IMR-90 (cell line): ENCODE data around the gene C1orf159. TPM values are rescaled to one million over a fixed set of nuclear protein-coding genes. Genes with fewer than 3 reads are reported as not detected.

Source experiments
- ATAC-seq: fragments of 200-7000 bp; cut with Tn5 transposase; 2 replicates; pipeline ENCODE4 v1.9.1; 2020; ENCODE audit warnings: low read depth, mild to moderate bottlenecking, moderate library complexity
- BruUV-seq: library from RNA; stranded (reverse); fragments of 400-500 nt; replicated peaks from 2 replicates; lab custom pipeline; 2021; lab: Mats Ljungman, UMichigan
- CTCF ChIA-PET: fragments of 300-600 bp; formaldehyde crosslinking; extraction: SDS; loops from one replicate; lab custom pipeline; 2021; ENCODE audit warnings: antibody characterized with exemption; lab: Yijun Ruan, JAX
- POLR2A ChIA-PET: fragments of 300-600 bp; sonication (Branson Sonifier 250); formaldehyde crosslinking; loops from one replicate; lab custom pipeline; 2022; ENCODE audit warnings: antibody characterized with exemption; ENCODE audit not compliant: unreplicated experiment; lab: Charles Lee
- DNase-seq: peaks from one replicate; pipeline ENCODE4 v3.0.0; 2013
- H2AFZ ChIP-seq: replicated peaks from 2 replicates; pipeline ENCODE3; 2013; ENCODE audit warnings: low read length, mild to moderate bottlenecking; ENCODE audit not compliant: poor library complexity
- H2AK5ac ChIP-seq: 2 replicates; pipeline ENCODE4 v1.6.1; 2013; ENCODE audit warnings: low read depth, low read length, inconsistent platforms
- H2AK9ac ChIP-seq: replicated peaks from 2 replicates; pipeline ENCODE3; 2013; ENCODE audit warnings: mild to moderate bottlenecking, low read depth, low read length, moderate library complexity; ENCODE audit not compliant: poor library complexity
- H2BK120ac ChIP-seq: 2 replicates; pipeline ENCODE4 v1.6.1; 2013; ENCODE audit warnings: low read depth, low read length, inconsistent platforms
- H2BK15ac ChIP-seq: 3 replicates; pipeline ENCODE4 v1.6.1; 2013; ENCODE audit warnings: low read depth, low read length, inconsistent platforms
- H2BK20ac ChIP-seq: 2 replicates; pipeline ENCODE4 v1.6.1; 2013; ENCODE audit warnings: low read depth, mild to moderate bottlenecking, inconsistent platforms, low read length, moderate library complexity
- H2BK5ac ChIP-seq: 2 replicates; pipeline ENCODE4 v1.6.1; 2013; ENCODE audit warnings: mild to moderate bottlenecking, low read depth, low read length, inconsistent platforms; ENCODE audit not compliant: poor library complexity, severe bottlenecking
- H3K14ac ChIP-seq: replicated peaks from 2 replicates; pipeline ENCODE4 v1.6.1; 2013; ENCODE audit warnings: low read depth, low read length, inconsistent platforms
- H3K18ac ChIP-seq: 2 replicates; pipeline ENCODE4 v1.6.1; 2013; ENCODE audit warnings: low read depth, low read length, control low read depth
- H3K23ac ChIP-seq: 2 replicates; pipeline ENCODE4 v1.6.1; 2013; ENCODE audit warnings: low read depth, low read length, inconsistent platforms
- H3K27ac ChIP-seq: 2 replicates; pipeline ENCODE4 v1.5.1; 2013; ENCODE audit warnings: mild to moderate bottlenecking, control low read depth, low read length; ENCODE audit not compliant: insufficient read depth
- H3K27me3 ChIP-seq: 2 replicates; pipeline ENCODE4 v1.6.1; 2013; ENCODE audit warnings: low read length; ENCODE audit not compliant: control insufficient read depth, insufficient read depth
- H3K36me3 ChIP-seq: 2 replicates; pipeline ENCODE4 v1.6.1; 2013; ENCODE audit warnings: low read length, mixed read lengths; ENCODE audit not compliant: control insufficient read depth, insufficient read depth
- H3K4ac ChIP-seq: 2 replicates; pipeline ENCODE4 v1.6.1; 2013; ENCODE audit warnings: low read depth, low read length, inconsistent platforms
- H3K4me1 ChIP-seq: 2 replicates; pipeline ENCODE4 v1.6.1; 2013; ENCODE audit warnings: low read length, mixed read lengths; ENCODE audit not compliant: control insufficient read depth, insufficient read depth
- H3K4me2 ChIP-seq: 2 replicates; pipeline ENCODE4 v1.6.1; 2013; ENCODE audit warnings: low read depth, mild to moderate bottlenecking, control low read depth, low read length, moderate library complexity
- H3K4me3 ChIP-seq: 2 replicates; pipeline ENCODE4 v1.5.1; 2013; ENCODE audit warnings: low read depth, mild to moderate bottlenecking, control low read depth, low read length, moderate library complexity; ENCODE audit not compliant: insufficient read depth
- H3K56ac ChIP-seq: 2 replicates; pipeline ENCODE4 v1.6.1; 2013; ENCODE audit warnings: low read length, inconsistent platforms; ENCODE audit not compliant: insufficient read depth; ENCODE audit errors: extremely low read depth
- H3K79me1 ChIP-seq, 2 experiments: 2 replicates each; pipeline ENCODE4 v1.6.1; 2013; ENCODE audit warnings: low read length in 2 of 2, inconsistent platforms in 1 of 2, low read depth in 1 of 2
- H3K9ac ChIP-seq: 2 replicates; pipeline ENCODE4 v1.6.1; 2013; ENCODE audit warnings: low read depth, low read length, control low read depth
- H3K9me1 ChIP-seq: 2 replicates; pipeline ENCODE4 v1.6.1; 2013; ENCODE audit warnings: low read length, inconsistent platforms; ENCODE audit not compliant: insufficient read depth
- H3K9me3 ChIP-seq: 2 replicates; pipeline ENCODE4 v1.6.1; 2013; ENCODE audit warnings: low read length; ENCODE audit not compliant: control insufficient read depth, insufficient read depth
- H4K20me1 ChIP-seq: 2 replicates; pipeline ENCODE4 v1.6.1; 2013; ENCODE audit warnings: low read length, inconsistent platforms; ENCODE audit not compliant: insufficient read depth
- H4K5ac ChIP-seq: 2 replicates; pipeline ENCODE4 v1.6.1; 2013; ENCODE audit warnings: mild to moderate bottlenecking, low read depth, low read length, control low read depth
- H4K8ac ChIP-seq, 2 experiments: 2 replicates each; pipeline ENCODE4 v1.6.1; 2013; ENCODE audit warnings: low read depth in 2 of 2, low read length in 2 of 2, control low read depth in 1 of 2, inconsistent platforms in 1 of 2
- H4K91ac ChIP-seq: 2 replicates; pipeline ENCODE4 v1.6.1; 2013; ENCODE audit warnings: low read depth, low read length, inconsistent platforms; ENCODE audit not compliant: insufficient read depth
- BHLHE40 ChIP-seq: fragments of 150-350 bp; IDR thresholded peaks from 2 replicates; pipeline ENCODE4 v1.6.1; 2016; ENCODE audit warnings: mild to moderate bottlenecking, low read depth, low read length
- CEBPB ChIP-seq: IDR thresholded peaks from 2 replicates; pipeline ENCODE4 v1.6.1; 2012; ENCODE audit warnings: low read depth, low read length, improper control_type of control experiment
- CHD1 ChIP-seq: IDR thresholded peaks from 2 replicates; pipeline ENCODE4 v1.6.1; 2012; ENCODE audit warnings: low read depth, low read length, improper control_type of control experiment
- FOS ChIP-seq: fragments of 150-350 bp; IDR thresholded peaks from 2 replicates; pipeline ENCODE4 v1.6.1; 2016; ENCODE audit warnings: low read depth, low read length
- MXI1 ChIP-seq: IDR thresholded peaks from 2 replicates; pipeline ENCODE4 v1.6.1; 2012; ENCODE audit warnings: low read depth, mild to moderate bottlenecking, low read length, moderate library complexity, borderline replicate concordance
- POLR2A ChIP-seq: IDR thresholded peaks from 2 replicates; pipeline ENCODE4 v1.6.1; 2012; ENCODE audit warnings: mild to moderate bottlenecking, low read depth, low read length
- WGBS, 2 experiments: methylation state at CpG; one replicate each; pipeline versions ENCODE4 v1.1.5 to v1.1.7; 2013; ENCODE audit warnings: missing lambda C conversion rate in 2 of 2; ENCODE audit not compliant: insufficient read length in 1 of 2; ENCODE audit errors: extremely low coverage in 2 of 2; 5-methylcytosine and 5-hydroxymethylcytosine counted together
- dilution Hi-C: fragments of 300-500 bp; cut with HindIII; formaldehyde crosslinking; loops from one replicate; pipeline ENCODE4 v1.14.3; 2018; ENCODE audit warnings: low sequenced_read_pairs; ENCODE audit not compliant: unreplicated experiment
- in situ Hi-C: fragments of 300-500 bp; cut with MboI; formaldehyde crosslinking; loops from 3 replicates; pipeline ENCODE4 v1.14.3; 2019; ENCODE audit warnings: low sequenced_read_pairs, inconsistent platforms, mixed read lengths
- intact Hi-C: fragments of 100-400 bp; cut with micrococcal nuclease; formaldehyde crosslinking; loops from 2 replicates; pipeline ENCODE4 v1.10.0; 2022
- polyA plus RNA-seq, 3 experiments: library from polyadenylated mRNA; depleted of rRNA; stranded (reverse); fragments of >200 nt; gene quantifications; 2 replicates each; pipeline ENCODE4 v1.2.3, GENCODE V29; 2012; ENCODE audit warnings: low replicate concordance in 1 of 3
- total RNA-seq: library from RNA; depleted of rRNA; stranded (reverse); fragments of >200 nt; gene quantifications from 2 replicates; pipeline ENCODE4 v1.2.3, GENCODE V29; 2012
- TF ChIP-seq, protein P1 (sequence below): fragments of 150-350 bp; IDR thresholded peaks from 2 replicates; pipeline ENCODE4 v1.6.1; 2016; ENCODE audit warnings: low read depth, mild to moderate bottlenecking, low read length, moderate library complexity, borderline replicate concordance
- TF ChIP-seq, protein P2 (sequence below): fragments of 150-350 bp; IDR thresholded peaks from 2 replicates; pipeline ENCODE4 v1.6.1; 2017; ENCODE audit warnings: mild to moderate bottlenecking, antibody characterized with exemption, low read length, low read depth

C1orf159 gene
- total and polyA plus RNA-seq, 2 of the 4 experiments (the other 2 are of a cell fraction) = 2.9 to 12.6 TPM

GRCh38 chr1:1119272-1119890 lies 3.5 kb upstream of the C1orf159 start:
- ATAC-seq (no peak), DNase-seq (no peak)
- Histone ChIP-seq H3K4me2 (no peak overlapping the region), H3K23ac (no peak overlapping the region), H2AK9ac (no peak overlapping the region), H3K79me1 (peaks cover 6 to 9% of the 10 kb centered on the region in 2 experiments), H3K4me1 (0 out of 2 replicates have a peak, but pooled peaks cover 1% of the 10 kb centered on the region), H2BK15ac (no peak overlapping the region), H2AK5ac (no peak overlapping the region), H3K14ac (no peak overlapping the region), H3K56ac (no peak overlapping the region), H2AFZ (no peak overlapping the region), H2BK120ac (no peak overlapping the region), H4K91ac (no peak overlapping the region), H3K36me3 (no peaks in the 10 kb centered on the region), H3K9me1 (peaks cover 9% of the 10 kb centered on the region), H2BK20ac (no peak overlapping the region; the same call in 1 of the 2 replicates), H3K4ac (no peak overlapping the region), H3K27me3 (no peaks in the 10 kb centered on the region; the same call in 1 of the 2 replicates), H3K18ac (no peak overlapping the region), H2BK5ac (no peak overlapping the region), H4K20me1 (no peaks in the 10 kb centered on the region), H4K5ac (no peak overlapping the region), H3K4me3 (no peak overlapping the region), H3K27ac (no peak overlapping the region), H4K8ac (no peak overlapping the region), H3K9me3 (0 out of 2 replicates have a peak, but pooled peaks cover 3% of the 10 kb centered on the region), H3K9ac (no peak overlapping the region)
- BruUV-seq = no TSS peak
- dilution Hi-C loops = no loop called here
- TF ChIP-seq FOS (no peak), MXI1 (no peak), BHLHE40 (no peak), CEBPB (no peak), POLR2A (no peak), CHD1 (no peak)
- TF ChIP-seq, protein P1, sequence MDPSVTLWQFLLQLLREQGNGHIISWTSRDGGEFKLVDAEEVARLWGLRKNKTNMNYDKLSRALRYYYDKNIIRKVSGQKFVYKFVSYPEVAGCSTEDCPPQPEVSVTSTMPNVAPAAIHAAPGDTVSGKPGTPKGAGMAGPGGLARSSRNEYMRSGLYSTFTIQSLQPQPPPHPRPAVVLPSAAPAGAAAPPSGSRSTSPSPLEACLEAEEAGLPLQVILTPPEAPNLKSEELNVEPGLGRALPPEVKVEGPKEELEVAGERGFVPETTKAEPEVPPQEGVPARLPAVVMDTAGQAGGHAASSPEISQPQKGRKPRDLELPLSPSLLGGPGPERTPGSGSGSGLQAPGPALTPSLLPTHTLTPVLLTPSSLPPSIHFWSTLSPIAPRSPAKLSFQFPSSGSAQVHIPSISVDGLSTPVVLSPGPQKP = no peak
- TF ChIP-seq, protein P2, sequence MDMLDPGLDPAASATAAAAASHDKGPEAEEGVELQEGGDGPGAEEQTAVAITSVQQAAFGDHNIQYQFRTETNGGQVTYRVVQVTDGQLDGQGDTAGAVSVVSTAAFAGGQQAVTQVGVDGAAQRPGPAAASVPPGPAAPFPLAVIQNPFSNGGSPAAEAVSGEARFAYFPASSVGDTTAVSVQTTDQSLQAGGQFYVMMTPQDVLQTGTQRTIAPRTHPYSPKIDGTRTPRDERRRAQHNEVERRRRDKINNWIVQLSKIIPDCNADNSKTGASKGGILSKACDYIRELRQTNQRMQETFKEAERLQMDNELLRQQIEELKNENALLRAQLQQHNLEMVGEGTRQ = no peak
- in situ Hi-C loops = no loop called here
- intact Hi-C loops = loop anchor here (5.0 kb wide), 1 partner anchor 87 kb away; no protein-coding TSS in a partner anchor
- CTCF ChIA-PET = no interaction called here
- WGBS, 2 experiments = 74% methylated on average over 5 of the region's 20 CpGs; no CpG with 5 or more reads in 1 of the 2 experiments
- POLR2A ChIA-PET = no interaction called here
